CD4-positive, alpha-beta T cell treated with Interleukin-2 at 100 ng/mL for 4 hours (primary cell): Measurements from ENCODE around the gene LMO1.

Experiments used
- DNase-seq: peaks from one replicate; pipeline ENCODE4 v3.0.0-alpha.2; 2020; ENCODE audit warnings: low spot score

The LMO1 gene

GRCh38 chr11:8288166-8288772 lies 24.6 kb upstream of the LMO1 start:
- DNase-seq, result no peak

DNA sequence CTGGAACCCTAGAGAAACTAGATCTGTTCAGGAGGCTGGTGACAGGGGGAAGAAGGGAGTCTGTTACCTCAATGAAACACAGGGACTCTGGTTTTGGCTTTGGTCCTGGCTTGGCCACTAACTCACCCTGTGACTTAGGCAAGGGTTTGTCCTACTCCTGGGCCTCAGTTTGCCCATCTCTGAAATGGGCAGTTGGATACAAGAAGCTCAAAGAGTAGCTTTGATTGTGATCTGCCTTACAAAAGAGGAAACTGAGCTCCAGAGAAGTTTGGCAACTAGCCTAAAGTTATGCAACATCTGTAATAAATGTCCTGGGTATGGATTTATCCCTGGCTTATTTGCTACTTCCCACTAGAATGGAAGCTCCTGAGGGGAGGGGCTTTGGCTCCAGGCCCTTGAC lies 24.0 kb upstream of the LMO1 start:
- no peak for DNase-seq

DNA sequence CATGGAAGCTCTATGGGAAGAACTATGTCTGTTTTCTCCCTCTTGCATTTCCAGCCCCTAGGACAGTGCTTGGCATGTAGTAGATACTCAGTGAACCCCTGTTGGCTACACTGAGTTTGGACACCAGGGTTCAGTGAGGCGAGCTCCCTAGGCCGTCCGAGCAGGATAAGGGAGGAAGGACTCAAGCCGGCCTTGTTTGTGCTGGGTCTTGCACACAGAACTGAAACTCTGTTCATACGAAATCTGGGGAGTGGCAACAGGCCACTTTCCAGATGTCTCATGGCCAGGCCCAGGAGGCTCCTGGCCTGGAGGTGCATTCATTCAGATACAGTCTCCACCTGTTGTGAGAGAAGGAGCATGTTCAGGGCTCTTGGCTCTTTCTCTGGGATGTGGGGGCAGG lies 23.6 kb upstream of the LMO1 start:
- no peak for DNase-seq

- no peak for DNase-seq
These were observed 23.2 kb upstream of the LMO1 start for GRCh38 chr11:8286886-8287285.

DNA sequence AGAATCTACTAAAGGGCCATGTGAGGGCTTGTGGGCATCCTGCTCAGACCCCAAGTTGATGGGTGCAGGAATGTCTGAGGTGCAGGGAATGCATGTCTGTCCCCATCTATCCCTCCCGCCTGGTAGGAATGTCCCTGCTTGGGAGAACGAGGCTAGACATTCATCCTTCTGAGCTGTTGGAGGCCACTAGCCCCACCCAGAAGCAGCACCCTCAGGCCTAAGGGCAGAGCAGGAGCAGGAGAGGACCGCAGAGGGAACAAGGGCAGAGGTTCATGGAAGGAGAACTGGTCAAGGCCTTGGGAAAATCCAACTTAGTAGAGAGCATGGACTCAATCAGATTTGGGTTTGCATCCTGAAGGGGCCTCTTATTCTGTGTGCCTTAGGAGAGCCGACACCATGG lies 22.1 kb upstream of the LMO1 start:
- DNase-seq, result no peak

DNA sequence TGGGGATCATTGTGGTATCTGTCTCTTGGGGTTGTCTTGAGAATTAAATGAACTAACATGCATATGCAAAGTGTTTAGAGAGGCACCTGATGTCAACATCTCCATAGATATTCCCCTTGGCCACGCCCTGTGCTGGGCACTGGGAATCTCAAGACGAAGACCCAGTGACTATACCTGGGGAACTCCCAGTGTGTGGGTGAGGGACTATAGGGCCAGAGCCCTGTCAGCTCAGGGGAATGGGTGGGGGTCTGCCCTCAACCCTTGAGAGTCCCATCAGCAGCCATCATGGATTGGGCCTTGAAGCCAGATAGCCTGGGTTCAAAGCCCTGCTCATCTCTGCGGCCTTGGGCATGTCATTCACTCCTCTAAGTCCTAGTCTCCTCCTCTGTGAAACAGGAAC lies 21.6 kb upstream of the LMO1 start:
- DNase-seq, result no peak

DNA sequence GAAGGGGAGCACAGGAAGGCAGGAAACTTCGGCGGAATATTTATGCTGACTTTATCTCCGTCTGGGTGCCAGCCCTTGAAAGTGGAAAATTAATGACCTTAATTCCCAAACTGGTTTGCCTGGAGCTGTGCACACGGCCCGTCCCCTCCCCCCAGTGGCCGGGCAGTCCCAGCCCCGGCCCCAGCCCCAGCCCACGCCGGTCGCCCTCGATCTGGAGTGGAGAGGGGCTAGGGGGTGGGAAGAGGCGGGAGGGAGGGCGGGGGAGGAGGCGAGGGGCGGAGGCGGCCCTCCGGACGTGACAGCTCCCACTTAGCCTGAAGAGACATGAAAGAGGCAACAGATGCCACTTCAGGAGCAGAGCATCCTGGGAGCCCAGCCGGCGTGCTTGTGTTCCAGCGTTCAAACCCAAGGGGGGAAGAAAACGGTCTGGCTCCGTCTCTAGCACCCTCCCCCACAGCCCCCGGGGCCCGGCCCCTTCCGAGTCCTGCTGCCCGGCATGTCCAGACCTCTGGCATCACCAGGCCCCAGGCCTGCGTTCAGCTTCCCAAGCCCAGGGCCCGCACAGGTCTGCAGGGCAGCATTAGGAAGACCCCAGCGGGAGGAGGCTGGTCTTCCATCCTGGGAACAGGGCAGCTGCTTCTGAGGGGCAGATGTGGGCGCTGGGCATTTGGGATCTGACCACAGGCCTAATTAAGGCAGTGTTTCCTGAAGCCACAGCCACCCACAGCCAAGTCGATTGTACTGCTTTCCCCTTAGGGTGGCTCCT lies 20.0 kb upstream of the LMO1 start:
- DNase-seq, result no peak

GRCh38 chr11:8283100-8283464 lies 19.4 kb upstream of the LMO1 start:
- DNase-seq, result no peak

GRCh38 chr11:8282631-8283030 lies 19.0 kb upstream of the LMO1 start:
- DNase-seq, result no peak

DNA sequence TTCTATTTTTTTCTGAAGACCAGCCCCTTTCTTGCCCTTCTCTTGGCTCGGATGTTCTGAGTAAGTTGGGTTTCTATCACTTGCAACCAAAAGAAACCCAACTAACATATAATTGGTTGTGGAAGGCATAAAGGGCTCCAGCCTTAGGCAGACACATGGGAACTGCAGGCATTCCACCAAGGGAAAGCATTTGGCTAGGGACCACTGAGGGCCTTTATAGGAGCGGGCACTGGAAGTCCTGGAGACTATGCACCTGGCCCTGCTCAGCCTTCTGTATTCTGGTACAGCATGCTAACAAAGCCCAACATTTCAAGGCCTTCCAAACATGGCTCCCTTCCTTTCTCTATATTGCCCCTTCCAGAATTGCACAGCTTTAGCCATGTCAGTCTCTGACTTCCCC lies 17.6 kb upstream of the LMO1 start:
- DNase-seq, result no peak

DNA sequence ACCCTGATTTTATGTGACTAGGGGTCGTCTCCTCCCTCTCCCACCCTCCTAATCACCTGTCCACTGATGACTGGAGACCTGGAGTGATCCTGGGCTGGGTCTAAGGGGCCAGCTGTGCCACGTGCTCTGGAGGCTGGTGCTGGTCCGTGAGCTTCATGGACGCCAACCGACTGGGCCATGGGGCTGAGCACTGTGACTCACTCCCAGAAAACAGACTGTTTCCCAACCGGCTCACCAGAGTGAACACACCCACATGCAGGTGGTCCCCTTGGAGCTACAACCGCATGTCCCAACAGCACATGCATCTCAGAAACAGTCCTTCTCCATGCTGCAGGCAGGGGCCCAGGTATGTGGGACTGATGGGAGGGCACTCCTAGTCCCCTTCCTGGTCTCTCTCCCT lies 14.0 kb upstream of the LMO1 start:
- DNase-seq, result no peak

DNA sequence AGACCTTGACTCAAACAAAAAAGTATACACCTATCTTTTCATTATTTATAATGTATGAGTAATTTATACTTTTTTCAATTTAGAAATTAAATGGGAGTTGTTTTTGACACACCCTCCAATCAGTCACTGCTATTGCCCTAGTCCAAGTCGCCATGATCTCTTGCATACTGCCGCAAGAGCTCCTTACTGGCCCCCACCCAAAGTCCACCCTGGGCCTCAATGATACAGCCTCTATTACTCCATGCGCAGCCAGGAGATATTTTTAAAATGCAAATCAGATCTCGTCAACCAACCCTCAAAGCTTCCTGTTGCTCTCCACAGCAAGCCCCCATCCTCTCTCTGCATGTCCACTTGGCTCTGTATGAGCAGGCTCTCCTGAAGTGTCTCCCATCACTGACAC lies 12.8 kb upstream of the LMO1 start:
- no peak for DNase-seq

GRCh38 chr11:8273287-8273686 lies 9.6 kb upstream of the LMO1 start:
- no peak for DNase-seq

GRCh38 chr11:8271106-8271886 lies 7.6 kb upstream of the LMO1 start:
- no peak for DNase-seq

- DNase-seq, result no peak
These were observed 6.0 kb upstream of the LMO1 start for GRCh38 chr11:8269636-8270035.

- DNase-seq, result no peak
These were observed 5.1 kb upstream of the LMO1 start for GRCh38 chr11:8268530-8269400.

DNA sequence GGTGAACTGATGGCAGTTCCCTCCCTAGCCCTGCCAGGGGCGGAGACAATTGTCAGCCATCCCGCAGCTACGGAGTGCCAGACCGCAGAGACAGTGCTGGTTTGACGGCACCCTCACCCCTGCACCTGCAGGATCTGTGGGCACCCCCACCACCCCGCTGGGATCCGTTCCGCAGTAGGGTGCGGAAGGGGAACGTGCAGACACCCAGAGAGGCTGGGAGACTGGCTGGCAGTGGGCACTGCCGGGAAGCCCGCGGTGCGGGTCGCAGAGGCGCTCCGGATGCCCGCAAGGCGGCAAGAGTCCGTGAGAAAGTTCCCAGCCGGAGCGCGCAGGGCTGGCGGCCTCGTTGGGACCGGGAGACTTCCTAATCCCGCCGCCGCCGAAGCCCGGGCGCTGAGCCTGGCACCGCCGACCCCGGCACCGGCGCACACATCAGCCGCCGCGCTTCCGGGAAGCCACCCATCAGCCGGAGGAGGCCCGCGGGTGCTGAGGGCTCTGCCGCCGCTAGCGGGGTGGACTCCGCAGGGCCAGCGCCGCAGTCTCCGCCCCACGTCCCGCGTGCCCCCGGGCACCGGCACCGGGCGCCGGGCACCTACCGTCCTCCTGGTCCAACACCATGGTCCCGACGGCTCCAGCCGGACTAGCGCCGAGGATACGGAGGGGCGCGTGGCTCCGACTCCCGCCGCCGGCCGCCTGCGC lies 4.3 kb upstream of the LMO1 start:
- no peak for DNase-seq

GRCh38 chr11:8267280-8267679 lies 3.6 kb upstream of the LMO1 start:
- DNase-seq, result no peak

GRCh38 chr11:8266246-8267241 lies 2.9 kb upstream of the LMO1 start:
- DNase-seq, result no peak

- no peak for DNase-seq
These were observed 2.1 kb upstream of the LMO1 start for GRCh38 chr11:8265681-8266241.
